Fibroblast of pulmonary artery (primary cell): Measurements from ENCODE around the gene AQP7.
"Not testable (repeated sequence)": the region's sequence is repeated elsewhere in the genome, so short reads cannot be mapped to it uniquely, and the experiment has no call there.

Experiments used
- DNase-seq: peaks from one replicate; pipeline ENCODE4 v3.0.0-alpha.2; 2010; ENCODE audit warnings: low read depth
- H3K4me3 ChIP-seq: replicated peaks from 2 replicates; pipeline ENCODE4 v1.5.1; 2011; ENCODE audit warnings: low read depth, mild to moderate bottlenecking, control low read depth, low read length, moderate library complexity
- CTCF ChIP-seq: IDR thresholded peaks from 2 replicates; pipeline ENCODE4 v1.5.1; 2011; ENCODE audit warnings: mild to moderate bottlenecking, control low read depth, low read length, inconsistent platforms; ENCODE audit errors: missing control alignments

AQP7 gene

GRCh38 chr9:33374634-33375237 lies 27.6 kb downstream of the AQP7 start:
- TF ChIP-seq CTCF: peak; percentile 91
- no peak overlapping the region for H3K4me3 ChIP-seq
- peak; percentile 84 for DNase-seq

GRCh38 chr9:33374190-33374589 lies 28.2 kb downstream of the AQP7 start:
- TF ChIP-seq CTCF: no peak
- H3K4me3 ChIP-seq: no peak overlapping the region
- no peak for DNase-seq

GRCh38 chr9:33372900-33373299 lies 29.5 kb downstream of the AQP7 start:
- no peak for TF ChIP-seq CTCF
- DNase-seq: no peak
- H3K4me3 ChIP-seq: no peak overlapping the region

- DNase-seq: no peak
- no peak overlapping the region for H3K4me3 ChIP-seq
- no peak for TF ChIP-seq CTCF
Measured at GRCh38 chr9:33366979-33367480, 35.3 kb downstream of the AQP7 start.

GRCh38 chr9:33364814-33365213 lies 37.6 kb downstream of the AQP7 start:
- DNase-seq, H3K4me3 ChIP-seq: not testable (repeated sequence)

- no peak overlapping the region for H3K4me3 ChIP-seq
- no peak for DNase-seq
- no peak for TF ChIP-seq CTCF
Measured at GRCh38 chr9:33364127-33364526, 38.2 kb downstream of the AQP7 start.

GRCh38 chr9:33358641-33359040 lies 43.7 kb downstream of the AQP7 start:
- H3K4me3 ChIP-seq, DNase-seq: not testable (repeated sequence)

- no peak for DNase-seq
- H3K4me3 ChIP-seq: no peak overlapping the region
- no peak for TF ChIP-seq CTCF
Measured at GRCh38 chr9:33355933-33356332, 46.4 kb downstream of the AQP7 start.
